Endothelial cell of umbilical vein (primary cell): ENCODE measurements around the gene UTS2R. TPM values are rescaled to one million over a fixed set of nuclear protein-coding genes. Genes with fewer than 3 reads are reported as not detected.
A peak's percentile ranks its signal among the peaks of the same experiment; 100 is the strongest.

Experiments
- BruUV-seq: library from RNA; stranded (reverse); fragments of 400-500 nt; replicated peaks from 2 replicates; lab custom pipeline; 2021; lab: Mats Ljungman, UMichigan
- CTCF ChIA-PET: fragments of 300-600, 350-600 bp; sonication (Branson Sonifier 250); formaldehyde crosslinking; loops from one replicate; lab custom pipeline; 2021; ENCODE audit warnings: antibody characterized with exemption, inconsistent platforms; lab: Charles Lee
- POLR2A ChIA-PET: fragments of 300-600, 350-600 bp; sonication (Branson Sonifier 250); formaldehyde crosslinking; loops from one replicate; lab custom pipeline; 2021; ENCODE audit warnings: antibody characterized with exemption, inconsistent platforms; lab: Charles Lee
- DNase-seq: peaks from one replicate; pipeline ENCODE4 v3.0.0-alpha.2; 2011; ENCODE audit warnings: low read depth, low spot score
- FAIRE-seq: peaks from 2 replicates; lab custom pipeline; 2011; peaks lifted over from hg19 to GRCh38; lab: Jason Lieb, UNC
- H2AFZ ChIP-seq: 2 replicates; pipeline ENCODE4 v1.6.0; 2012; ENCODE audit warnings: low read depth, low read length, control low read depth, inconsistent platforms
- H3K27ac ChIP-seq: 2 replicates; pipeline ENCODE4 v1.5.1; 2011; ENCODE audit warnings: low read depth, mild to moderate bottlenecking, control low read depth, low read length, moderate library complexity; ENCODE audit not compliant: insufficient read depth
- H3K27me3 ChIP-seq, 2 experiments: 2 replicates each; pipeline versions ENCODE4 v1.6.0 to v1.6.1; 2011; ENCODE audit warnings: low read length in 2 of 2, mixed read lengths in 1 of 2; ENCODE audit not compliant: control insufficient read depth in 2 of 2, insufficient read depth in 2 of 2
- H3K36me3 ChIP-seq, 2 experiments: 2 replicates in 1 of 2; 3 replicates in 1 of 2; pipeline ENCODE4 v1.5.1; 2011; ENCODE audit warnings: low read length in 2 of 2, mild to moderate bottlenecking in 1 of 2, moderate library complexity in 1 of 2; ENCODE audit not compliant: control insufficient read depth in 2 of 2, insufficient read depth in 2 of 2; ENCODE audit errors: extremely low read depth in 1 of 2
- H3K4me1 ChIP-seq: 3 replicates; pipeline ENCODE4 v1.5.1; 2011; ENCODE audit warnings: mild to moderate bottlenecking, low read length; ENCODE audit not compliant: control insufficient read depth, insufficient read depth; ENCODE audit errors: extremely low read depth
- H3K4me2 ChIP-seq: 2 replicates; pipeline ENCODE4 v1.6.1; 2011; ENCODE audit warnings: low read length, control low read depth, mixed read lengths; ENCODE audit not compliant: insufficient read depth
- H3K4me3 ChIP-seq, 3 experiments: fragments of 200-600 bp in 1 of 3; sonication (generic), shearing (Covaris generic) in 1 of 3; replicated peaks in 1 of 3; 2 replicates each; pipeline ENCODE4 v1.5.1; 2011 to 2016; ENCODE audit warnings: control low read depth in 3 of 3, low read length in 3 of 3, mild to moderate bottlenecking in 2 of 3, inconsistent platforms in 1 of 3, low read depth in 1 of 3, moderate library complexity in 1 of 3; ENCODE audit not compliant: insufficient read depth in 1 of 3
- H3K79me2 ChIP-seq: 2 replicates; pipeline ENCODE4 v1.6.0; 2012; ENCODE audit warnings: low read length, inconsistent platforms; ENCODE audit not compliant: control insufficient read depth, insufficient read depth
- H3K9ac ChIP-seq: replicated peaks from 2 replicates; pipeline ENCODE3; 2011; ENCODE audit warnings: low read length, control low read depth; ENCODE audit not compliant: insufficient read depth; ENCODE audit errors: extremely low read depth
- H3K9me1 ChIP-seq: replicated peaks from 3 replicates; pipeline ENCODE4 v1.6.0; 2011; ENCODE audit warnings: mild to moderate bottlenecking, low read length; ENCODE audit not compliant: control insufficient read depth, insufficient read depth; ENCODE audit errors: extremely low read depth
- H3K9me3 ChIP-seq: replicated peaks from 2 replicates; pipeline ENCODE4 v1.5.1; 2012; ENCODE audit warnings: low read length, inconsistent platforms; ENCODE audit not compliant: control insufficient read depth, insufficient read depth
- H4K20me1 ChIP-seq: replicated peaks from 2 replicates; pipeline ENCODE3; 2011; ENCODE audit warnings: mild to moderate bottlenecking, low read length; ENCODE audit not compliant: control insufficient read depth, insufficient read depth; ENCODE audit errors: extremely low read depth
- EZH2 ChIP-seq: IDR thresholded peaks from 2 replicates; pipeline ENCODE4 v1.6.1; 2012; ENCODE audit warnings: borderline replicate concordance, low read depth, mild to moderate bottlenecking, moderate library complexity, low read length, inconsistent platforms; ENCODE audit not compliant: severe bottlenecking
- FOS ChIP-seq: IDR thresholded peaks from 2 replicates; pipeline ENCODE4 v1.6.1; 2011; ENCODE audit warnings: mild to moderate bottlenecking, low read length, moderate library complexity, borderline replicate concordance; ENCODE audit not compliant: insufficient read depth
- GATA2 ChIP-seq: IDR thresholded peaks from 2 replicates; pipeline ENCODE4 v1.7.0; 2011; ENCODE audit warnings: low read depth, mild to moderate bottlenecking, moderate library complexity, mixed read lengths, low read length; ENCODE audit not compliant: insufficient read length, insufficient read depth
- JUN ChIP-seq: IDR thresholded peaks from 2 replicates; pipeline ENCODE4 v1.6.1; 2011; ENCODE audit warnings: borderline replicate concordance, low read depth; ENCODE audit not compliant: insufficient read length, insufficient read depth
- MYC ChIP-seq: IDR thresholded peaks from one replicate; pipeline ENCODE4 v1.6.1; 2011; ENCODE audit warnings: mild to moderate bottlenecking, low read depth, low read length
- POLR2A ChIP-seq: IDR thresholded peaks from 2 replicates; pipeline ENCODE4 v1.6.1; 2012; ENCODE audit warnings: low read depth, mild to moderate bottlenecking, control low read depth, low read length
- POLR2AphosphoS5 ChIP-seq: IDR thresholded peaks from 2 replicates; pipeline ENCODE4 v1.6.1; 2012; ENCODE audit warnings: low read depth, mild to moderate bottlenecking, control low read depth, low read length, moderate library complexity; ENCODE audit not compliant: insufficient read depth
- dilution Hi-C: fragments of 300-500 bp; cut with MboI; formaldehyde crosslinking; loops from one replicate; pipeline ENCODE4 v1.15.0; 2019; ENCODE audit warnings: low sequenced_read_pairs; ENCODE audit not compliant: extremely low pct_ligation_motif_present
- intact Hi-C: fragments of 100-400 bp; cut with micrococcal nuclease; formaldehyde crosslinking; loops from one replicate; pipeline ENCODE4 v1.10.0; 2022
- polyA plus RNA-seq, 4 experiments: library from polyadenylated mRNA; depleted of rRNA in 3 of 4; stranded (reverse) in 3 of 4; unstranded in 1 of 4; fragments of >200 nt; gene quantifications; 2 replicates each; pipeline versions ENCODE4 v1.2.1 to v1.2.3, GENCODE V29; 2011 to 2012; ENCODE audit warnings: missing spikeins in 1 of 4
- total RNA-seq: library from RNA; stranded (reverse); gene quantifications from 2 replicates; pipeline ENCODE4 v1.2.3, GENCODE V29; 2021
- TF ChIP-seq, protein P1 (sequence below), 2 donors: IDR thresholded peaks; 1 replicate in 1 of 2; 2 replicates in 1 of 2; pipeline ENCODE4 v1.5.1; 2011; ENCODE audit warnings: low read length in 2 of 2, mild to moderate bottlenecking in 2 of 2, moderate library complexity in 2 of 2, control low read depth in 1 of 2, inconsistent platforms in 1 of 2, low read depth in 1 of 2; ENCODE audit not compliant: insufficient read depth in 1 of 2; ENCODE audit errors: extremely low read depth in 1 of 2
- TF ChIP-seq, protein P2 (sequence below): IDR thresholded peaks from 2 replicates; pipeline ENCODE4 v1.6.1; 2011; ENCODE audit not compliant: insufficient read depth, insufficient read length

UTS2R gene
- total and polyA plus RNA-seq, 2 donors (not counting 3 experiments of a cell fraction or from before 2014, with no cell fraction given) = not detected

DNA sequence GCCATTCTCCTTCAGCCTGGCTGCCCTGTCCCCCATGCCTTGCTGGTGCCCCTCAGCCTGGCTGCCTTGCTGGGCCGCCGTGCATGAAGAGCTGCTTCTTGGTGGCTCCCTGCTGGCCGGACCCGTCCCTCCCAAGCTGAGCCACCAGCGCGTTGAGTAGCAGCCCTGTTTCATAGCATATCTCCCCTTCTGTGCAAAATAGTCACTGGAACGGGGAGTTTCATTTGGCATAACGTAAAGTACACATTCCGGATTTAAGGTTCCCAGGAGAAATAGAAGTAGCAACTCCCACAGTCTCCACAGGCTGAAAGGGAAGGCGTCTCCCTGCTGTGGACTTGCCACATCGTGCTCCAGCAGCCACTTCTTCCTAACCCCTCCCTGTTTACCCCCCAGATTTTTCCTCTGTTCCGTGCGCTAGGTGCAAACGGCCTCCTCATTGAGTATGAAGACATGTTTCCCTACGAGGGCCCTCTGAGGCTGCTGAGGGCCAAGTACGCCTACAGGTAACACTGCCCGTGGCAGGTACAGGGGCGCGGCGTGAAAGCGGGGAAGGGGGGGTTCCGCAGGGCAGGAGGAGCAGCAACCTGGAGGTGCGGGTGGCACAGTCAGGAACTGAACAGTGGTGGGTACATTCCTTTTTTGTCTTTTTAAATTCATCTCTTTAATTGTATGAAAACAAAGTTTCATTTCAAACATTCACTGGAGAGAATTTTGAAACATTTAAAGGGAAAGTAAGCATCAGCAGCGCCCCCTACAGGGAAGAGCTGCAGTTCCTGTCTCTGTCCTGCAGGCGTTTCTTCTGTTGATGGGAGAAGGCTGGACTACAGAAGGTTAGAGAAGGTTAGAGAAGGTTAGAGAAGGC, 52.7 kb downstream of the UTS2R start:
- BruUV-seq = no TSS peak
- no peak overlapping the region for H3K27ac ChIP-seq
- no peaks in the 10 kb centered on the region for H3K27me3 ChIP-seq
- H3K9me1 ChIP-seq = no peaks in the 10 kb centered on the region
- no peaks in the 10 kb centered on the region for H4K20me1 ChIP-seq
- H3K9ac ChIP-seq = no peak overlapping the region
- POLR2A ChIA-PET = no interaction called here
- CTCF ChIA-PET = interaction anchor here (0.6 to 1.0 kb wide), 14 partner anchors 9 to 71 kb away, joined by 3 to 8 read pairs (median 3); no protein-coding TSS in a partner anchor
- no peak overlapping the region for H3K4me3 ChIP-seq
- intact Hi-C loops (no loop called here), dilution Hi-C loops (no loop called here)
- DNase-seq (no peak), FAIRE-seq (peak; percentile 77)
- no peaks in the 10 kb centered on the region for H3K36me3 ChIP-seq
- peaks cover 5% of the 10 kb centered on the region for H3K4me1 ChIP-seq
- TF ChIP-seq, protein P1, sequence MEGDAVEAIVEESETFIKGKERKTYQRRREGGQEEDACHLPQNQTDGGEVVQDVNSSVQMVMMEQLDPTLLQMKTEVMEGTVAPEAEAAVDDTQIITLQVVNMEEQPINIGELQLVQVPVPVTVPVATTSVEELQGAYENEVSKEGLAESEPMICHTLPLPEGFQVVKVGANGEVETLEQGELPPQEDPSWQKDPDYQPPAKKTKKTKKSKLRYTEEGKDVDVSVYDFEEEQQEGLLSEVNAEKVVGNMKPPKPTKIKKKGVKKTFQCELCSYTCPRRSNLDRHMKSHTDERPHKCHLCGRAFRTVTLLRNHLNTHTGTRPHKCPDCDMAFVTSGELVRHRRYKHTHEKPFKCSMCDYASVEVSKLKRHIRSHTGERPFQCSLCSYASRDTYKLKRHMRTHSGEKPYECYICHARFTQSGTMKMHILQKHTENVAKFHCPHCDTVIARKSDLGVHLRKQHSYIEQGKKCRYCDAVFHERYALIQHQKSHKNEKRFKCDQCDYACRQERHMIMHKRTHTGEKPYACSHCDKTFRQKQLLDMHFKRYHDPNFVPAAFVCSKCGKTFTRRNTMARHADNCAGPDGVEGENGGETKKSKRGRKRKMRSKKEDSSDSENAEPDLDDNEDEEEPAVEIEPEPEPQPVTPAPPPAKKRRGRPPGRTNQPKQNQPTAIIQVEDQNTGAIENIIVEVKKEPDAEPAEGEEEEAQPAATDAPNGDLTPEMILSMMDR (IDR thresholded peaks at IDR 0.05; ENCODE audit: extremely low read depth in 1 of 2, insufficient read depth in 1 of 2, low read depth in 1 of 2, low read length in 2 of 2) = peak; percentile 67 to 80
- TF ChIP-seq, protein P2, sequence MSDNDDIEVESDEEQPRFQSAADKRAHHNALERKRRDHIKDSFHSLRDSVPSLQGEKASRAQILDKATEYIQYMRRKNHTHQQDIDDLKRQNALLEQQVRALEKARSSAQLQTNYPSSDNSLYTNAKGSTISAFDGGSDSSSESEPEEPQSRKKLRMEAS = no peak
- H3K9me3 ChIP-seq = no peaks in the 10 kb centered on the region
- H2AFZ ChIP-seq = no peak overlapping the region
- H3K79me2 ChIP-seq = no peaks in the 10 kb centered on the region
- H3K4me2 ChIP-seq = no peak overlapping the region

DNA sequence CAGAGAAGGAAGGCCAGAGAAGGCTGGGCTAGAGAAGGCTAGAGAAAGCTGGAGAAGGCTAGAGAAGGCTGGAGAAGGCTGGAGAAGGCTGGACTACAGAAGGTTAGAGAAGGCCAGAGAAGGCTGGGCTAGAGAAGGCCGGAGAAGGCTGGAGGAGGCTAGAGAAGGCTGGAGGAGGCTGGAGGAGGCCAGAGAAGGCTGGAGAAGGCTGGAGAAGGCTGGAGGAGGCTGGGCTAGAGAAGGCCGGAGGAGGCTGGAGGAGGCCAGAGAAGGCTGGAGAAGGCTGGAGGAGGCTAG, 53.2 kb downstream of the UTS2R start:
- dilution Hi-C loops = no loop called here
- Histone ChIP-seq H3K4me3 (no peak overlapping the region), H3K4me1 (no peaks in the 10 kb centered on the region), H2AFZ (no peak overlapping the region), H4K20me1 (no peaks in the 10 kb centered on the region), H3K27ac (no peak overlapping the region), H3K79me2 (no peaks in the 10 kb centered on the region), H3K36me3 (no peaks in the 10 kb centered on the region), H3K4me2 (no peak overlapping the region), H3K9ac (no peak overlapping the region), H3K27me3 (no peaks in the 10 kb centered on the region), H3K9me1 (no peaks in the 10 kb centered on the region), H3K9me3 (no peaks in the 10 kb centered on the region)
- intact Hi-C loops = no loop called here
- no peak for TF ChIP-seq GATA2
- TF ChIP-seq EZH2 = no peak
- TF ChIP-seq POLR2A = no peak
- TF ChIP-seq, protein P2 = no peak
- TF ChIP-seq POLR2AphosphoS5 = no peak
- TF ChIP-seq MYC = no peak
- TF ChIP-seq FOS = no peak
- TF ChIP-seq JUN = no peak
- TF ChIP-seq, protein P1 (IDR thresholded peaks at IDR 0.05; ENCODE audit: extremely low read depth in 1 of 2, insufficient read depth in 1 of 2, low read depth in 1 of 2, low read length in 2 of 2) = no peak
- FAIRE-seq (no peak), DNase-seq (no peak)
- BruUV-seq = no TSS peak
- CTCF ChIA-PET = interaction anchor here (0.6 to 1.0 kb wide), 14 partner anchors 8 to 72 kb away, joined by 3 to 8 read pairs (median 3); no protein-coding TSS in a partner anchor
- POLR2A ChIA-PET = no interaction called here
